GM18499 (cell line): ENCODE measurements around the gene TNFRSF14.
"Not testable (repeated sequence)": the region's sequence is repeated elsewhere in the genome, so short reads cannot be mapped to it uniquely, and the experiment has no call there.

Source experiments
- ATAC-seq: cut with Tn5 transposase; IDR thresholded peaks from one replicate; pipeline ENCODE4 v1.9.1; 2021; ENCODE audit warnings: moderate number of reproducible peaks; ENCODE audit not compliant: insufficient read depth, unreplicated experiment

TNFRSF14 gene

GRCh38 chr1:2537784-2538115 lies 18.4 kb upstream of the TNFRSF14 start:
- no peak for ATAC-seq

- no peak for ATAC-seq
These were observed 17.8 kb upstream of the TNFRSF14 start for GRCh38 chr1:2538376-2538775.

GRCh38 chr1:2538872-2539271 lies 17.3 kb upstream of the TNFRSF14 start:
- no peak for ATAC-seq

- no peak for ATAC-seq
These were observed 16.8 kb upstream of the TNFRSF14 start for GRCh38 chr1:2539312-2539907.

GRCh38 chr1:2540816-2541492 lies 15.2 kb upstream of the TNFRSF14 start:
- ATAC-seq, result no peak

GRCh38 chr1:2541619-2542245 lies 14.4 kb upstream of the TNFRSF14 start:
- no peak for ATAC-seq

- no peak for ATAC-seq
These were observed 13.8 kb upstream of the TNFRSF14 start for GRCh38 chr1:2542246-2542915.

GRCh38 chr1:2543543-2544092 lies 12.6 kb upstream of the TNFRSF14 start:
- no peak for ATAC-seq

- ATAC-seq, result no peak
These were observed 11.9 kb upstream of the TNFRSF14 start for GRCh38 chr1:2544093-2544874.

GRCh38 chr1:2544875-2545640 lies 11.1 kb upstream of the TNFRSF14 start:
- ATAC-seq, result no peak

- no peak for ATAC-seq
These were observed 10.2 kb upstream of the TNFRSF14 start for GRCh38 chr1:2545754-2546514.

GRCh38 chr1:2546515-2547209 lies 9.5 kb upstream of the TNFRSF14 start:
- ATAC-seq, result no peak

- ATAC-seq, result no peak
These were observed 8.7 kb upstream of the TNFRSF14 start for GRCh38 chr1:2547210-2548067.

GRCh38 chr1:2548068-2548589 lies 8.0 kb upstream of the TNFRSF14 start:
- no peak for ATAC-seq

- not testable (repeated sequence) for ATAC-seq
These were observed 6.7 kb upstream of the TNFRSF14 start for GRCh38 chr1:2549367-2550029.

GRCh38 chr1:2550309-2550861 lies 5.8 kb upstream of the TNFRSF14 start:
- not testable (repeated sequence) for ATAC-seq
